T-helper 9 cell (primary cell): ENCODE data around the gene APOLD1.
"Not testable (repeated sequence)": the region's sequence is repeated elsewhere in the genome, so short reads cannot be mapped to it uniquely, and the experiment has no call there.

Experiments
- DNase-seq: peaks from one replicate; pipeline ENCODE4 v3.0.0-alpha.2; 2020

The APOLD1 gene

DNA sequence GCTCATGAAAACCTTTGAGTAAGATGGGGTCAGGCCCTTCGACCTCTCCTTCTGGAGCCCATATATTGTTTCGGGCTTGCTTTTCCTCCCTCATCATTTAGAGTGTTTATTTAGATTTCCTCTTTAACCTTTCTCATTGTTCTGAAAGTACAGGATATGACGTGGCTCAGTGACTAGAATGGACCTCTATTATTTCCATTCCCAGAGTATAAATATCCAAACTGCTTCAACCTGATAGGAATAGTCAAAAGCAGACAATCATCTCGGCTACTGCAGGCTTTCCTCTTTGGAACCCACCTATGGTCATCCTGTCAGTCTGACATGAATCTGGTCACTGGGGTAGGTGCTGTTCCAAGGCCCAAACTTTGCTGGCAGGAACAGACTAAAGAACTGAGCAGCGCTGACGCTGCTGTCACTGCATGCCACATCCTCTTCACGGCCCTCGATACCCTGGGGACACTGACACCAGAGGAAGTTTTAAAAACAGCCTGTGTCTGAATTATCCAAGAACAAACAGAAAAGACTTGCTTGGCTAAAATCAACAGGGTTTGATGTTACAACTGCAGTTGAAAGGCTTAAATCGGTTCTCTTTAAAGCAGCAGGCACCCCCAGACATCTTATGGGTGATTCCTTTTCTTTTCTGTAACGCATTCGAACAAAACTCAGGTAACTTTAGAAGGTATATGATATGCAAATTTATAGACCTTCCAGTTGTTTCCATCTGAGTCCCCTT lies 22.7 kb downstream of the APOLD1 start:
- DNase-seq, result peak; percentile 34

DNA sequence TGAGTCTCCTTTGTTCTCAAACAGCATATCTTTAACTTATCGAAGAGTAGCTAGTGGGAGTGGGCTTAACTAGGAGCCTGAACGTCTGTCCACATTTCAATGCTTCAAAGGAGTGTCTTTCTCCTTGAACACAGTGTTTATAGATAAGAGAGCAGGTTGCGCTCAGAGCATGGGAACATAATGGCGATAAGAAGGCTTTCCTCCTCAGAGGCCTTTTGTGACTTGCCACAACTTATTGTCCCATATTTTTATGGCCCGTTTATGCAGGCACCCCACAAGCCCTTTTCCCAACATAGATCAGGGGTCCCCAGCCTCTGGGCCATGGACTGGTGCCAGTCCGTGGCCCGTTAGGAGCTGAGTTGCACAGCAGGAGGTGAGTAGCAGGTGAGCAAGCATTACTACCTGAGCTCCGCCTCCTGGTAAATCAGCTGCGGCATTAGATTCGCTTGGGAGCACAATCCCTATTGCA lies 25.1 kb downstream of the APOLD1 start:
- DNase-seq, result no peak

DNA sequence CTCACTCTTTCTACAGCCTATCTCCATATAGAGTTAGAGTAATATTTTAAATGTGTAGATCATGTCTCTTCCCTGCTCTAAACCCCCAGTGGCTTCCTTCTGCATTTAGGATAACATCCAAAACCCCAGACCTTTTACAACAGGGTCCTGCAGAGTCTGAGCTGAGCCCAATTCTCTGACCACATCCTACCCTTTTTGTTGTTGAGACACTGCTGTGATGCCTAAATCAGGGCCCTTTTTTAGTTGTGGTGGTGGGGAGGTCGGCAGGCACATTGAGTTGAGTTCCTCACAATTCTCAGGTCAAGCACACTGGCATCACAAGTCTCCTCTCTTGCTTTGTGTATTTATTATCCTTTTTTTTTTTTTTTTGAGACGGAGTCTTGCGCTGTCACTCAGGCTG lies 25.9 kb downstream of the APOLD1 start:
- no peak for DNase-seq

DNA sequence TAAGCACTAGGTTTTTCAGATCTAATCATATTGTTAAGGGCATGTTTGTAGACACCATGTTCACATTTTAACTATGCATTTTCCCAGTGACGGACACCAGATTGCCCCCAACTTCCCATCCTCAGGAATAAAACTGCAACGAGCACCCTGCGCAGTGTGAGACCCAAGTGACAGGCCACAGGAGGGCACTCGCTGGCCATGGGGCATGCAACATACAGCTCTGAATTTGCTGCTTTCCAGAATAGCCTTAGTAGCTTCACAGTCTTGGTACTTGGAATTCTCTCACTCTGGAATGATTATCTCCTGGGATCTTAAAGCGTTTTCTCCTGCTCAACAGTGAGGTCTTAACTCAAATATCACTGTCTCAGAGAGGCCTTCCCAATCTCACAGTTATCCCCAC lies 26.7 kb downstream of the APOLD1 start:
- DNase-seq, result no peak

DNA sequence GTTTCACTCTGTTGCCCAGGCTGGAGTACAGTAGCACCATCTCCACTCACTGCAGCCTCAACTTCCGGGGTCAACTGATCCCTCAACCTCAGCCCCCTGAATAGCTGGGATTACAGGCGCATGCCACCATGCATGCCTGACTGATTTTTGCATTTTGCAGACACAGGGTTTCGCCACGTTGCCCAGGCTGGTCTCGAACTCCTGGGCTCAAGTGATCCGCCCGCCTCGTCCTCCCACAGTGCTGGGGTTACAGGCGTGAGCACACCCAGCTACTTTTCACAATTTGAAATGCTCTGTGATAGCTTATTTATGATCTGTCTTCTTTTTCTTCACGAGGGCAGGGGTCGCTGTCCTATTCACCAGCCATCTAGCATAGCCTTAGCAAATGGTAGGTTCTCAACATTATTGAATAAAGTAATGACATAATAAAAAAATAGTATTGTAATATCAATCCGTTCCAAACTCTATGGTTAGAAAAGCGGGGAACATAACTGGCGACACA lies 27.2 kb downstream of the APOLD1 start:
- DNase-seq, result no peak

DNA sequence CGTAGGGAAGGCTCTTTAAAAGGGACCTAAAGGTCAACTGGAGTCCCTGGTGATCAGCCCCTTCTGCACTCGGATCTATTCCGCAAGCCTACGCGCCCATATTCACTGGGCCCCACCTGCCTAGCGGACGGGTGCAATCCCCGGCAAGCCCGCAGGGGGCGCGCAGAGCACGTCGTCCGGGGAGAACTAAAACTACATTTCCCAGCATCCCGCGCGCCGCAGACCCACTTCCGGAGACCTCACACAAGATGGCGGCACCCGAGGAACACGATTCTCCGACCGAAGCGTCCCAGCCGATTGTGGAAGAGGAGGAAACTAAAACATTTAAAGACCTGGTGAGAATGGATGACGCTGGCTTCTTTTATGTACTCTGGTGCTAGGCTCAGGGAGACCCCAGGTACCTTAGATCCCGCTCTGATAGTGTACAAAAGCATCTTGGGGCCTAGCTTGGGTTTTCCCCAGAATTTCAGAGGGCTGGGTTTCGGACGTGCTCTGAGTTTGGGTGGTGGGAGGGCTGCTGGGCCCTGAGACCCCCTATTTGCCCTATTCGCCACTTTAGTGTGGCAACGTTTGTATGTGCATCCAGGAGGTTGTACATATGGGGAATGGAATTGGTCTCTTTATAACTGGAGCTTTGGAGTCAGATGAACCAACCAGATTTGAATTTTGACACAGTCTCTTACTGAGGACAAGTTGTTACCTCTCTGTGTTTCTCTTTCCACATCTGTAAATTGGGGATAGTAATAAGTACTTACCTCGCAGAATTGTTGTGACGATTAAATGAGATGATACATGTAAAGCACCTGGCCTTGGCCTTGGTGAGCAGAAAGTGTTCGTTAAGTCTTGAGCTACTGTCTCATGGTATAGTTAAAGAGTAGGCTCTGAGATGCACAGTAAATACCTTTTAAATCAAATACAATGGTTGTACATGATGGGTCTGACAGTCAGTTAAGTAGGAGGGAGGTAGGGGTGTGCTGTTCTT lies 28.0 kb downstream of the APOLD1 start, which contains the start of gene DDX47:
TSS of gene DDX47 (plus strand) at position 227 of the 982 bp plus-strand sequence. CDS start at position 249, 22 bp downstream.
- DNase-seq, result peak; percentile 99

DNA sequence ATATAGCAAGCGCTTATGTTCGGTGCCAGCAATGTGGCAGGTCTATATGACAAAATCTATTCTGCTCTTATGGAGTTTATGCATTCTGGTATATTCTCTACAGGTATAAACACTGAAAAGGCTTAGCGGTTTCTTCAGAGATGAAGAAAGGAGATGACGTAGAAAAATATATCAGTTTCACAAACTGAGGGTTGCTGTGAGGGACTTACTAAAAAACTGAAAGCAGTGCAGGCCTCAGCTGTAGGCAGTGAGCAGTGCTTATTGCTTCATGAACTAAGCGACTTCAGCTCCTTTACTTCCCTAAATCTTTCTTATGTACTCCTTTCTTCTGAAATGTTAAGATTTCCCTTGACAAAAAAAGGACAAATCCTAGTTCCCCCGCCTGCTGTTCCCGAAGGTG lies 32.2 kb downstream of the APOLD1 start:
- DNase-seq, result no peak

DNA sequence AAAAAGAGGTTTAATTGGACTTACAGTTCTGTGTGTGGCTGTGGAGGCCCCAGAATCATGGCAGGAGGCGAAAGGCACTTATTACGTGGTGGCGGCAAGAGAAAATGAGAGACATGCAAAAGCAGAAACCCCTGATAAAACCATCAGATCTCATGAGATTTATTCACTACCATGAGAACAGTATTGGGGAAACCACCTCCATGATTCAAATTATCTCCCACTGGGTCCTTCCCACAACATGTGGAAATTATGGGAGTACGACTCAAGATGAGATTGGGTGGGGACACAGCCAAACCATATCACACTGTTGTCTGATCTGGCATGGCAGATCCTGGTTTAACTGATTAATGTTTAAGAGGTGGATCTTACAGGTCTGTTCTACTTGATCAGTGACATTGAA lies 33.2 kb downstream of the APOLD1 start:
- no peak for DNase-seq

DNA sequence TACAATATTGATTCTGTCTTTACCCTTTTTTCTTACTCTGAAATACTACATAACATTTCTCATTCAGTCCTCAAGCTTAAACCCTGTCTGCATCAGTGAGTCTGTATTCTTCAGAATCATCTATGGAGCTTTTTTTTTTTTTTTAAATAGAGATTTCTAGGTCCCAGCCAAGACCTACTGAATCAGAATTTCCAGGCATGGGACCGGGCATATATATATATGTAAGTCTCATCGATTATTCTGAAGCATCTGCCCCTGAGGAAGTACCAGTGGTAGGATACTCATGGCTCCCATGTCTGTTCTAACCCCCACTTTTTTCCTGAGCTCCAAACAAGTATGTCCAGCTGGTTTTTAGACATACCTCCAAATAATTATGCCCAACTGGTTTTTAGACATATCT lies 33.8 kb downstream of the APOLD1 start:
- DNase-seq, result no peak

DNA sequence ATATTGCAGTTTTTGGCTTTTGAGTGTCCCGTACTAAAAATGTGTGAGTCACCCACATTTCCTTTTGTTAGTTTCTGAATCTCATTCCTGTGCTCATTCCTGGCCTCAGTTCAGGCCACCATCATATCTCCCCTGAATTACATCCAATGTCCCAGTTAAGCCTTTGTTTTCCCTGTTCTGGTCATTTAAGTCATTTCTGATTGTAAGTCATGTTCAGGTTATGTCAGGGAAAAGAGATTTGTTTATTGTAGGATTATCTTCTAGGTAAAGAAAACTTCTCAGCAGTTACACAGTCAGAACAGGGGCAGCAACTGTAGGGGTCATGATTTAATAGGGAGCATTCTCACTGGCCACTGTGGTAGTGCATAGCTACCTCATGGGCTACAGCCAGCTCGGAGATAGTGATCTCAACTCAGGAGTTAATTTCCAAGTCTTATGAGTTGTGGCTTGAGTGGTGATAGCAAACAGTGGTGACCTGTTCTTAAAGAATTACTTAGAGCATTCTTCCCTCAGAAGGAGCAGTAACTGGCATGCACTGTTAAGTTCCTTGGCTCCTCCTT lies 34.4 kb downstream of the APOLD1 start:
- DNase-seq, result no peak

DNA sequence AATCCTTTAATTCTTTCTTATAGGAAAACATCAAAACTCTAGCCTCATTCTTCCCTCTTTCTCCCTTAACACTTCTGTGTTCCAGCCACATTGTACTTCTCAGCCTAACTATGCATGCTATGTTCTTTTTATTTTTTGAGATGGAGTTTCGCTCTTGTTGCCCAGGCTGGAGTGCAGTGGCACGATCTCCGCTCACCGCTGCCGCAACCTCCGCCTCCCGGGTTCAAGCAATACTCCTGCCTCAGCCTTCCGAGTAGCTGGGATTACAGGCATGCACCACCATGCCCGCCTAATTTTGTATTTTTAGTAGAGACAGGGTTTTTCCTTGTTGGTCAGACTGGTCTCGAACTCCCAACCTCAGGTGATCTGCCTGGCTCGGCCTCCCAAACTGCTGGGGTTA lies 34.9 kb downstream of the APOLD1 start:
- DNase-seq, result not testable (repeated sequence)

DNA sequence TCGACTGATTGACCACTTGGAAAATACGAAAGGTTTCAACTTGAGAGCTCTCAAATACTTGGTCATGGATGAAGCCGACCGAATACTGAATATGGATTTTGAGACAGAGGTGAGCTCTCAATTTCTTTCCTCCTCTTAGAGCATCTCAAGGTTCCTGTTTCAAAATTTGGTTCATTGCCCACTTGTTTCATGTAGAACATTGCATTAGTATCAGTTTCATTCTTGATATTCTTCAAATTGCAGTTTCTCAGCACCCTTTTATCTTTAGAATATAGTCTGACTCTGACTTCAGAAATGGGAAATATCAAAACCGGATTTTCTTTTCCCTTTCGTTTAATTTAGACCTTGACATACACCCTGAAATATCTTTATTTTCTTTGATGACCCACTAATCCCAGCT lies 36.5 kb downstream of the APOLD1 start:
- DNase-seq, result no peak

DNA sequence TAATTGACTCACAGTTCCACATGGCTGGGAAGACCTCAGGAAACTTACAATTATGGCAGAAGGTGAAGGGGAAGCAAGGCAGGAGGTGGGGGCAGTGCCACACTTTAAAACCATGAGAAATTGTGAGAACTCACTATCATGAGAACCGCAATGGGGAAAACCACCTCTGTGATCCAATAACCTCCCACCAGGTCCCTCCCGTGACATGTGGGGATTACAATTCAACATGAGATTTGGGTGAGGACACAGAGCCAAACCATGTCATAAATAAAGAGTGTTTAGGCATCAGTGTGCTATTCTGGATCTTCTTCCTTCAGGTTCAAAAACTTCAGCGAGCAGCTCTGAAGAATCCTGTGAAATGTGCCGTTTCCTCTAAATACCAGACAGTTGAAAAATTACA lies 37.4 kb downstream of the APOLD1 start:
- no peak for DNase-seq

DNA sequence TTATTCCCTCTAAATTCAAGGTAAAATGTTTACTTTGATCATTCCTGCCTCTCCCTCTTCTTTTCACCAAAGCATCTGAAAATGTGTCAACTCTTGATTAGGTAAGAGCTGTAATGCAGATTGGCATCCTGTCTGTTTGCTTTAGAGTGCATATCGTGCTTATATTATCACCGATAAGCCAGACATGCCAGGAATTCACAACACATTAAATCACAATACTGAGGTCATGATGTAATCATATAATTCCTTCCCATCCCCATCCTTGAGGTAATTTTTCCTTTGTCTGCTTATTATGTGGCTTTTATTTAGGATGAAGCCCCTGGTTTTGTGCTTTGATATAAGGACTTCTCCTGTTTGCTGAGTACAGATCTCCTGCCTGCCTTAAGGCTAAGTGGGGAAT lies 37.8 kb downstream of the APOLD1 start:
- DNase-seq, result no peak

DNA sequence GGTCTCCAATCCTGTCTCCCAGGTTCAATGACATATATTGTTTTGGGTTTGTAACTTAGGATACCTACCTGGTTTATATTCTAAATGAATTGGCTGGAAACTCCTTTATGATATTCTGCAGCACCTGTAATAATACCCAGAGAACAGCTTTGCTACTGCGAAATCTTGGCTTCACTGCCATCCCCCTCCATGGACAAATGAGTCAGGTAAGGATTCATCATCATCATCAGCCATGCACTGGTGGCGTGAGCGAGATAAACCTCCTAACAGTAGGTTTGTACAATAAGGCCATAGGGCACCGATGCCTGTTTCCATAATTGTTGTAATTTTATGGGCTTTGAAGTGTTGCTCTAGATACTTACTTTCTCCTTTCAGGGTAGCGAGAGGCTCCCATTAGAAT lies 38.4 kb downstream of the APOLD1 start:
- no peak for DNase-seq

DNA sequence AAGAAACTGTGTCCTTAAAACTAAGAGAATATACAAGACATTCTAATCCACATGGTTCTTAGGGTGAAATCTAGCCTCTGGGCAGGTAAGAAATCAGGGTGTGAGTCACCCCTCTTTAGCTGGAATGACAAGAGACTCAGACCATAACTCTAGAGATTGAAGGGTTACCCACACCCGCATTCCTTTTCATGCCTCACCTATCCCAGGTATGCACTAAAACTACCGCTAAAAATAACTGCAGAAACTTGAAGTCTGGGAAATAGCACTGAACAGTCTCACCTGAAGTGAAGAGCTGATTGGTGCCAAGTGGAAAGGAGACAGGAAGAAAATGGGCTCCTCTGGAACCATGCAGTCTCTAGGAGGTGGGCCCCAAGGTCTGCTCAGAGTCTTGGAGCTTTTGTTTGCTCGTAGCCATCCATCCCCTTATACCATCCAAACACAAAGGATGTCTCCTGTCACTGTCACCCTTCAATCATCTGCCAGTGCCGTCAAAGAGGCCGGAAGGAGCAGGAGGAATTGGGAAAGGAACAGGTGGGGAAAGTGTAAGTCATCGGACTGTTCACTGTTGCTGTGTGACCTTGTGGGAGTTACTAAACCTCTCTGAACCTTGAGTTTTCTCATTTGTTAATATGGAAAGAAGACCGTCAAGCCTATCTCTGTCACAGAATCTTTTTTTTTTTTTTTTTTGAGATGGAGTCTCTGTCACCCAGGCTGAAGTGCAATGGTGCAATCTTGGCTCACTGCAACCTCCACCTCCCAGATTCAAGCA lies 50.1 kb downstream of the APOLD1 start:
- DNase-seq, result no peak

DNA sequence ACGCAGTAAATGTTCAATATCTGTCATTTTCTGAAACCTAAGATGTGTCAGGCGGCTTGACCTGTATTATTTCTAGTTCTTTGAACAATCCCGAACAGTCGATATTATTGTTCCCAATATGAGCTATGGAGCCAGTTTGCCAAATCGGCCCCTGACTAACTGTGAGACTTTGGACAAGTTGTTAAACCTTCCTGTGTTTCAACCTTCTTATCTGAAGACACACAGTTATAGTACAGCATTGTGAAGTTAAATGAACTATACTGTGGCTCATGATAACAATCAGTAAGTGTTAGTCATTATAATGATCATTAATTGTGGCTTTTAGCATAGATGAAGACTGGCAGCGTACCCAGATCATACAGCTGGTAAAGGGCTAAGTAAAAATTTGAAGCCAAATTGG lies 51.1 kb downstream of the APOLD1 start:
- DNase-seq, result no peak

DNA sequence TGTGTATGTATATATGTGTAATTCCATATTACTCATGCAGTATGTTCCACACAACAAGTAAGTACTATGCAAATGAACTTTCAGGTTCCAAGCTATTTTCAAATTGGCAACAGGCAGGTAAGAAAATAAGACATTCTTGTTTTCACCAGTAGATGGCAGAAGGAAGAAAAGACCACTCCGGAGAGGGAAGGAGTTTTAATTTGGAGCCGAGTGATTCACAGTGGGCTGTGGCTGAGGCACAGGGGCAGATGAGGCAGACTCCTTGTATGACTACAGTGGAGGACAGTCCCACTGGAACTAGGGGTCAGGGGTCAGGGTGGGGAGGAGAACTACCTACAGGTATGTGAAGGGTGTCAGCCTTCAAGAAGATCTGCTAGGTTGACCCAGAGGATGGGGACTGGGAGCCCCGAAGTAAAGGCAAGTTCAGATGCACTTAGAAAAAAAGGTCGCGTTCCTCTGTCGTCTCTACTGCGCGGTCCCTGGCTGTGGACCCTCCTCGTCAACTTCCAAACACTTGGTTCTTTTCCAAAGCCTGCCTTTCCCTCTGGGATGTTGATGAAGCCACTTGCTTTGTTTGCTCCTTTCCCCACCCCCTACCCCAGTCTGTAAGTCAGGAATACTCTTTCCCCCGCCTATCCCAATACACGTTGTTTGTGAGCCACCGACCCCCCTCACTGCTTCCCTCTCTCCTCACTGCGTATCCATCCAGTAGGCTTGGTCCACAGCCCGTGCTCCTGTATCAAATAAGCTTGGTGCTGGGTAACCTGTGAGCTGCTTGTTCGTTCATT lies 51.8 kb downstream of the APOLD1 start:
- no peak for DNase-seq

DNA sequence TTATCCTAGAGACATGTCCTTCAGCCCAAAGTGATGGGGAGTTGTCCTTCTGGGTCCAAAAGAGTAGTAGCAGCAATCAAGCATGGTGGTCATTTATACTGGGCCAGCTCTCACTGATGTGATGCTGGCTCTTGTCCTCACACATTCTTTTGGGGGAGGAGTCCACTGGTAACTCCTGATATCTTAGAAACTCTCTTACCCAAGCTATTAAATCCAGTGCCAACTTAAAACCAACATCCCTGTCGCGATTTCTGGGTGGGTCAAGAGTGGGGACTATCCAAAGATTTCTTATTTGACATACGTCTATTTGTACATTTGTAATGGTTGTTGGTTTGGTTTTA lies 52.3 kb downstream of the APOLD1 start:
- no peak for DNase-seq

DNA sequence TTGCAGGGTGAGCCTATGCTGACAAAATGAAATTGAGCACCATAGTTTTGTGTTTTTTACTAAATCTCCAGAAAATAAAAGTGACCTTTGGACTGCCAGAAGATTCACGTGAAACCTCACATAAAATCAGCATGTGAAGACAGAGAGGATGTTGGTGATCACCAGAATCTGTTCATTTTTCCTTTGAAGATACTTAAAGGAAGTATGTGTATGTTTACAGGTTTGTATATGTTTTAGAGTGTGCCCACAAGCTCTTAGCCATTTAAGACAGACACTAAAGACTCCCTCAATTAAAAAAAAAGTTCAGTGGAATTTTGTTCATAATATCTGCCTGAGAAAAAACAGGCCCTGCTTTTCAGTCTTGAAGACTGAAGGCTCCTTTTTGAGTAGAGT lies 53.5 kb downstream of the APOLD1 start:
- DNase-seq, result no peak

DNA sequence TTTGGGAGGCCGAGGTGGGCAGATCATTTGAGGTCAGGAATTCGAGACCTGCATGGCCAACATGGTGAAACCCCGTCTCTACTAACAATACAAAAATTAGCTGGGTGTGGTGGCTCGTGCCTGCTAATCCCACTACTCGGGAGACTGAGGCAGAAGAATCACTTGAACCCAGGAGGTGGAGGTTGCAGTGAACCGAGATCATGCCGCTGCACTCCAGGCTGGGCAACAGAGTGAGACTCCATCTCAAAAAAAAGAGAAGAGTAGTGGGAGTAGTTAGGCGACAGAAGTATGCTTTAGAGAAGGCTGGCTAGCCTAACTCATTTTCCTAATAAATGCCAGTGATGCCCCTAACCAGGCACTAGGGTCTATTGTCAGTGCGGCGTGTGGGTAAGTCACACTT lies 54.0 kb downstream of the APOLD1 start:
- DNase-seq, result not testable (repeated sequence)
